K562 (cell line): ENCODE measurements around the gene CAPZB. TPM values are rescaled to one million over a fixed set of nuclear protein-coding genes. Genes with fewer than 3 reads are reported as not detected.

ENCODE experiments used
- CBFA2T2 ChIP-seq: fragments of 450-650 bp; conservative IDR thresholded peaks from 2 replicates; pipeline ENCODE4 v1.6.1; 2017; ENCODE audit warnings: mild to moderate bottlenecking
- EHMT2 ChIP-seq: fragments of 450-650 bp; IDR thresholded peaks from 2 replicates; pipeline ENCODE4 v1.6.1; 2018; ENCODE audit warnings: antibody characterized with exemption
- GTF2E2 ChIP-seq: fragments of 200-800 bp; sonication (Bioruptor generic); IDR thresholded peaks from 2 replicates; pipeline ENCODE4 v1.6.1; 2016; ENCODE audit warnings: missing genetic modification characterization, missing compliant biosample characterization
- KLF6 ChIP-seq: fragments of 250-450 bp; sonication (Bioruptor Pico); IDR thresholded peaks from 2 replicates; pipeline ENCODE4 v1.4.0; 2020; ENCODE audit warnings: mild to moderate bottlenecking, moderate library complexity, borderline replicate concordance
- SMAD1 ChIP-seq: fragments of 150-350 bp; IDR thresholded peaks from 2 replicates; pipeline ENCODE4 v1.6.1; 2014; ENCODE audit warnings: low read length, low read depth; ENCODE audit not compliant: partially characterized antibody
- SOX6 ChIP-seq: fragments of 450-650 bp; IDR thresholded peaks from 2 replicates; pipeline ENCODE4 v1.6.1; 2014; ENCODE audit warnings: mild to moderate bottlenecking
- TAF9B ChIP-seq: fragments of 450-650 bp; IDR thresholded peaks from 2 replicates; pipeline ENCODE4 v1.6.1; 2018; ENCODE audit warnings: mild to moderate bottlenecking; ENCODE audit not compliant: partially characterized antibody
- TEAD2 ChIP-seq: fragments of 450-650 bp; IDR thresholded peaks from 2 replicates; pipeline ENCODE4 v1.6.1; 2016; ENCODE audit warnings: missing genetic modification characterization, control low read depth, missing compliant biosample characterization
- polyA plus RNA-seq, 8 experiments: library from polyadenylated mRNA; depleted of rRNA in 4 of 8; stranded (reverse) in 5 of 8; unstranded in 3 of 8; fragments of >200 nt; fragmentation: Nextera tagmentation in 2 of 8; fragmentation: Illumina TruSeq in 1 of 8; extraction: Ambion mirVana in 2 of 8; extraction: Trizol in 1 of 8; gene quantifications; 2 replicates each; pipeline versions ENCODE4 v1.2.1 to v1.2.3, GENCODE V29; 2011 to 2014; ENCODE audit warnings: inconsistent platforms in 1 of 8, missing spikeins in 1 of 8
- total RNA-seq, 7 experiments: library from RNA; depleted of rRNA in 6 of 7; stranded (reverse); fragments of >200 nt in 6 of 7; fragmentation: Illumina TruSeq in 2 of 7; extraction: Trizol in 2 of 7; gene quantifications; 2 replicates each; pipeline versions ENCODE4 v1.2.1 to v1.2.3, GENCODE V29; 2011 to 2021; ENCODE audit warnings: low replicate concordance in 1 of 7
- TF ChIP-seq, protein P1 (sequence below), 2 experiments: fragments of 450-650 bp; IDR thresholded peaks; 2 replicates each; pipeline ENCODE4 v1.6.1; 2016; ENCODE audit warnings: mild to moderate bottlenecking in 2 of 2, borderline replicate concordance in 1 of 2, low read depth in 1 of 2, moderate library complexity in 1 of 2
- TF ChIP-seq, protein P2 (sequence below): IDR thresholded peaks from 2 replicates; pipeline ENCODE4 v1.6.1; 2011; ENCODE audit warnings: borderline replicate concordance, low read depth, mild to moderate bottlenecking, moderate library complexity, low read length; ENCODE audit not compliant: insufficient read depth, poor library complexity, severe bottlenecking
- TF ChIP-seq, protein P3 (sequence below): sonication (generic); formaldehyde crosslinking; IDR thresholded peaks from 2 replicates; pipeline ENCODE4 v1.8.0; 2023; ENCODE audit warnings: mild to moderate bottlenecking, missing genetic modification reagents
- TF ChIP-seq, protein P4 (sequence below): fragments of 250-450 bp; sonication (Bioruptor Pico); IDR thresholded peaks from 2 replicates; pipeline ENCODE4 v1.5.0; 2020; ENCODE audit warnings: mild to moderate bottlenecking, borderline replicate concordance

Gene CAPZB
- total and polyA plus RNA-seq, 9 of the 15 experiments (the other 6 are each of a cell fraction or from before 2014, with no cell fraction given), result 57.6 to 297 (median 125) TPM

DNA sequence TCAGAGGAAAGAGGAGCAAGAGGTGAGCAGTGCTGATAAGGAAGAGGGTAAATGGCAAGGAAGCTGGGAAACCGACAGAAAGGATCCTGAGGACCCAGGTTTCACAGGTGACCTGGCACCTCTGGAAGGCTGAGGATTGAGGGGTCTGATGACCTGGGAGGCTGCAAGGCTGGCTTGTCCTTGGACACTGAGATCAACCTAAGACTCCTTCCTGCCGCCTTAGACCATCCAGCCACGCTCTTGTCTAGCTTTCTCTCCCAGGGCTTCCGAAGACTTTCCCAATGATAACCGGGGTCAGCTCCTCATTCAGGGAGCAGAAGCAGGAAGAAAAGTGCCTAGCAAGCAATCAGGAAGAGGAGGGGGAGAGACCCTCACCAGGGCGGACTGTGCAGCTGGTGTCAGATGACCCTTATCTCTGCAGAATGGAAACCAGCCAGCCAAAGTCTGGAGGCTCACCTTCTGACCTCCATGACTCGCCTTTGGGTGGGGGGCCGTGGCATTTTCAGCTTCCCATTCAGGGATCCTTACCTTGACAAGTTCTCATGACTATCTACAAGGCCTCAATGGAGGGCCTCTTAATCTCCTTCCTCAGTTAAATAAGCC, 77.7 kb downstream of the CAPZB start (continued):
- TF ChIP-seq, protein P1, sequence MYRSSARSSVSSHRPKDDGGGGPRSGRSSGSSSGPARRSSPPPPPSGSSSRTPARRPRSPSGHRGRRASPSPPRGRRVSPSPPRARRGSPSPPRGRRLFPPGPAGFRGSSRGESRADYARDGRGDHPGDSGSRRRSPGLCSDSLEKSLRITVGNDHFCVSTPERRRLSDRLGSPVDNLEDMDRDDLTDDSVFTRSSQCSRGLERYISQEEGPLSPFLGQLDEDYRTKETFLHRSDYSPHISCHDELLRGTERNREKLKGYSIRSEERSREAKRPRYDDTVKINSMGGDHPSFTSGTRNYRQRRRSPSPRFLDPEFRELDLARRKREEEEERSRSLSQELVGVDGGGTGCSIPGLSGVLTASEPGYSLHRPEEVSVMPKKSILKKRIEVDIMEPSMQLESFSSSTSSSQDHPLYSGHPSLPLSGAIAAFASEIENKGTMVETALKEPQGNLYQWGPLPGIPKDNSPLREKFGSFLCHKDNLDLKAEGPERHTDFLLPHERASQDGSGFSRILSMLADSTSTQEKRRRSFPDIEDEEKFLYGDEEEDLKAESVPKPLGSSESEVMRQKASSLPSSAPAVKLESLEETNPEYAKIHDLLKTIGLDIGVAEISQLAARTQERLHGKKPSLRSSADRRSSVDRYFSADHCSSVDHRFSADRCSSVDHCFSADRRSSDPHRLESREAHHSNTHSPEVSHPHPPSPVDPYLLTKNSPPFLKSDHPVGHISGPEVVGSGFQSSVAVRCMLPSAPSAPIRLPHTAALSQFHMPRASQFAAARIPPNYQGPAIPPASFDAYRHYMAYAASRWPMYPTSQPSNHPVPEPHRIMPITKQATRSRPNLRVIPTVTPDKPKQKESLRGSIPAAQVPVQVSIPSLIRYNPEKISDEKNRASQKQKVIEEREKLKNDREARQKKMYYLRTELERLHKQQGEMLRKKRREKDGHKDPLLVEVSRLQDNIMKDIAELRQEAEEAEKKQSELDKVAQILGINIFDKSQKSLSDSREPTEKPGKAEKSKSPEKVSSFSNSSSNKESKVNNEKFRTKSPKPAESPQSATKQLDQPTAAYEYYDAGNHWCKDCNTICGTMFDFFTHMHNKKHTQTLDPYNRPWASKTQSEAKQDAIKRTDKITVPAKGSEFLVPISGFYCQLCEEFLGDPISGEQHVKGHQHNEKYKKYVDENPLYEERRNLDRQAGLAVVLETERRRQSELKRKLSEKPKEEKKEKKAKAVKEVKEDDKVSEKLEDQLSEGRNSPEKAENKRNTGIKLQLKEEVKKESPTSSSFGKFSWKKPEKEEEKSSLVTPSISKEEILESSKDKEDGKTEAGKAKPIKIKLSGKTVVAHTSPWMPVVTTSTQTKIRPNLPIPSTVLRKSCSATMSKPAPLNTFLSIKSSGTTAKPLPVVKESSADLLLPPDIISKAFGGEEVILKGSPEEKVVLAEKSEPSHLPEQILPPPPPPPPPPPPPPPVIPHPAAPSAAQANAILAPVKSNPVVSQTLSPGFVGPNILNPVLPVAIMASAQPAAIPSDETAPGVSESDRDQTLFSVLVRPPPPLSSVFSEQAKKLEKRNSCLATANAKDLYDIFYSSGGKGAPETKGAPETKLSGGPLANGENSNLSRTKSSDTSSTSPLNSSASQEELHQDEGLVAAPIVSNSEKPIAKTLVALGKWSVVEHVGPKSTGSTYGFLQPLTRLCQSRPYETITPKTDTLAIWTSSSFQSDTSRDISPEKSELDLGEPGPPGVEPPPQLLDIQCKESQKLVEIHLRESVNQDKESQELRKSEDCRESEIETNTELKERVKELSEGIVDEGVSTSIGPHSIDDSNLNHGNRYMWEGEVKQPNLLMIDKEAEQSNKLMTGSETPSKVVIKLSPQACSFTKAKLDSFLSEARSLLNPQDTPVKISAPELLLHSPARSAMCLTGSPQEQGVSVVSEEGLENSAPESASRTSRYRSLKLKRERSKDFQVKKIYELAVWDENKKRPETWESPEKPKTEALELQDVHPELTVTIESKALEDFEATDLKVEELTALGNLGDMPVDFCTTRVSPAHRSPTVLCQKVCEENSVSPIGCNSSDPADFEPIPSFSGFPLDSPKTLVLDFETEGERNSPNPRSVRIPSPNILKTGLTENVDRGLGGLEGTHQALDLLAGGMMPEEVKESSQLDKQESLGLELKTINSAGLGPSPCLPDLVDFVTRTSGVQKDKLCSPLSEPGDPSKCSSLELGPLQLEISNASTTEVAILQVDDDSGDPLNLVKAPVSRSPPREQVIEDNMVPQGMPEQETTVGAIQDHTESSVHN (IDR thresholded peaks at IDR 0.05; ENCODE audit: borderline replicate concordance in 1 of 2, low read depth in 1 of 2), result no peak
- TF ChIP-seq CBFA2T2 (peak; percentile 94), SOX6 (peak; percentile 73), GTF2E2 (tag) (no peak), TEAD2 (tag) (no peak), EHMT2 (peak; percentile 47; the same call in 1 of the 2 replicates), SMAD1 (no peak), KLF6 (CRISPR knock-in tag) (no peak), TAF9B (no peak)
- TF ChIP-seq, protein P2, sequence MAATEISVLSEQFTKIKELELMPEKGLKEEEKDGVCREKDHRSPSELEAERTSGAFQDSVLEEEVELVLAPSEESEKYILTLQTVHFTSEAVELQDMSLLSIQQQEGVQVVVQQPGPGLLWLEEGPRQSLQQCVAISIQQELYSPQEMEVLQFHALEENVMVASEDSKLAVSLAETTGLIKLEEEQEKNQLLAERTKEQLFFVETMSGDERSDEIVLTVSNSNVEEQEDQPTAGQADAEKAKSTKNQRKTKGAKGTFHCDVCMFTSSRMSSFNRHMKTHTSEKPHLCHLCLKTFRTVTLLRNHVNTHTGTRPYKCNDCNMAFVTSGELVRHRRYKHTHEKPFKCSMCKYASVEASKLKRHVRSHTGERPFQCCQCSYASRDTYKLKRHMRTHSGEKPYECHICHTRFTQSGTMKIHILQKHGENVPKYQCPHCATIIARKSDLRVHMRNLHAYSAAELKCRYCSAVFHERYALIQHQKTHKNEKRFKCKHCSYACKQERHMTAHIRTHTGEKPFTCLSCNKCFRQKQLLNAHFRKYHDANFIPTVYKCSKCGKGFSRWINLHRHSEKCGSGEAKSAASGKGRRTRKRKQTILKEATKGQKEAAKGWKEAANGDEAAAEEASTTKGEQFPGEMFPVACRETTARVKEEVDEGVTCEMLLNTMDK, result no peak
- TF ChIP-seq, protein P3, sequence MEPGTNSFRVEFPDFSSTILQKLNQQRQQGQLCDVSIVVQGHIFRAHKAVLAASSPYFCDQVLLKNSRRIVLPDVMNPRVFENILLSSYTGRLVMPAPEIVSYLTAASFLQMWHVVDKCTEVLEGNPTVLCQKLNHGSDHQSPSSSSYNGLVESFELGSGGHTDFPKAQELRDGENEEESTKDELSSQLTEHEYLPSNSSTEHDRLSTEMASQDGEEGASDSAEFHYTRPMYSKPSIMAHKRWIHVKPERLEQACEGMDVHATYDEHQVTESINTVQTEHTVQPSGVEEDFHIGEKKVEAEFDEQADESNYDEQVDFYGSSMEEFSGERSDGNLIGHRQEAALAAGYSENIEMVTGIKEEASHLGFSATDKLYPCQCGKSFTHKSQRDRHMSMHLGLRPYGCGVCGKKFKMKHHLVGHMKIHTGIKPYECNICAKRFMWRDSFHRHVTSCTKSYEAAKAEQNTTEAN, result no peak
- TF ChIP-seq, protein P4, sequence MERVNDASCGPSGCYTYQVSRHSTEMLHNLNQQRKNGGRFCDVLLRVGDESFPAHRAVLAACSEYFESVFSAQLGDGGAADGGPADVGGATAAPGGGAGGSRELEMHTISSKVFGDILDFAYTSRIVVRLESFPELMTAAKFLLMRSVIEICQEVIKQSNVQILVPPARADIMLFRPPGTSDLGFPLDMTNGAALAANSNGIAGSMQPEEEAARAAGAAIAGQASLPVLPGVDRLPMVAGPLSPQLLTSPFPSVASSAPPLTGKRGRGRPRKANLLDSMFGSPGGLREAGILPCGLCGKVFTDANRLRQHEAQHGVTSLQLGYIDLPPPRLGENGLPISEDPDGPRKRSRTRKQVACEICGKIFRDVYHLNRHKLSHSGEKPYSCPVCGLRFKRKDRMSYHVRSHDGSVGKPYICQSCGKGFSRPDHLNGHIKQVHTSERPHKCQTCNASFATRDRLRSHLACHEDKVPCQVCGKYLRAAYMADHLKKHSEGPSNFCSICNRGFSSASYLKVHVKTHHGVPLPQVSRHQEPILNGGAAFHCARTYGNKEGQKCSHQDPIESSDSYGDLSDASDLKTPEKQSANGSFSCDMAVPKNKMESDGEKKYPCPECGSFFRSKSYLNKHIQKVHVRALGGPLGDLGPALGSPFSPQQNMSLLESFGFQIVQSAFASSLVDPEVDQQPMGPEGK (CRISPR knock-in tag), result no peak
